Kidney (tissue), 14 donors: ENCODE results near the gene NEGR1. TPM values are rescaled to one million over a fixed set of nuclear protein-coding genes. Genes with fewer than 3 reads are reported as not detected.

Experiments used
- DNase-seq, 5 donors: peaks; one replicate each; pipeline ENCODE4 v3.0.0-alpha.2; 2013 to 2020
- FAIRE-seq: peaks from 2 replicates; lab custom pipeline; 2012; peaks lifted over from hg19 to GRCh38; lab: Jason Lieb, UNC
- H3K27ac ChIP-seq, 2 donors: one replicate each; pipeline ENCODE4 v1.7.0; 2013; ENCODE audit warnings: low read depth in 2 of 2, low read length in 2 of 2, inconsistent platforms in 1 of 2
- H3K27me3 ChIP-seq: one replicate; pipeline ENCODE4 v1.7.1; 2013; ENCODE audit warnings: low read length, inconsistent platforms; ENCODE audit not compliant: control insufficient read depth, insufficient read depth
- H3K36me3 ChIP-seq, 3 donors: one replicate each; pipeline versions ENCODE4 v1.7.0 to v1.7.1; 2013; ENCODE audit warnings: low read length in 3 of 3, control low read depth in 1 of 3, inconsistent platforms in 1 of 3; ENCODE audit not compliant: insufficient read depth in 3 of 3, control insufficient read depth in 2 of 3
- H3K4me1 ChIP-seq, 3 donors: one replicate each; pipeline versions ENCODE4 v1.7.0 to v1.7.1; 2013; ENCODE audit warnings: low read length in 3 of 3, inconsistent platforms in 1 of 3, low read depth in 1 of 3; ENCODE audit not compliant: control insufficient read depth in 2 of 3, insufficient read depth in 2 of 3
- H3K4me3 ChIP-seq, 3 donors: one replicate each; pipeline versions ENCODE4 v1.7.0 to v1.8.1; 2013; ENCODE audit warnings: low read length in 3 of 3, control low read depth in 1 of 3, inconsistent platforms in 1 of 3
- H3K9ac ChIP-seq, 3 donors: one replicate each; pipeline versions ENCODE4 v1.7.0 to v1.7.1; 2013; ENCODE audit warnings: low read length in 3 of 3, control low read depth in 1 of 3, inconsistent platforms in 1 of 3
- H3K9me3 ChIP-seq, 3 donors: one replicate each; pipeline versions ENCODE4 v1.7.0 to v1.7.1; 2013; ENCODE audit warnings: low read length in 3 of 3, control low read depth in 1 of 3, inconsistent platforms in 1 of 3; ENCODE audit not compliant: control insufficient read depth in 2 of 3, insufficient read depth in 1 of 3
- intact Hi-C: fragments of 100-400 bp; cut with DNase I; formaldehyde crosslinking; loops from one replicate; pipeline ENCODE4 v1.11.1; 2022
- polyA plus RNA-seq: library from polyadenylated mRNA; stranded (reverse); fragments of 350-450 nt; fragmentation: Illumina TruSeq; extraction: RNeasy Lipid Tissue Mini Kit (QIAGEN cat#74804); gene quantifications from one replicate; pipeline ENCODE4 v1.2.3, GENCODE V29; 2014; ENCODE audit warnings: low read depth, low replicate concordance; ENCODE audit not compliant: insufficient read depth
- total RNA-seq: library from RNA; stranded (reverse); fragmentation: NEBNext Ultra II Directional; extraction: Animal tissue kit (Norgen Biotek cat#: 25700); gene quantifications from one replicate; pipeline ENCODE4 v1.2.1, GENCODE V29; 2021
- TF ChIP-seq, protein P1 (sequence below): IDR thresholded peaks from 3 replicates; pipeline ENCODE4 v1.5.1; 2012; ENCODE audit warnings: mild to moderate bottlenecking, moderate library complexity, borderline replicate concordance; ENCODE audit not compliant: insufficient read depth; ENCODE audit errors: extremely low read depth
- donor health status: control.
- donor health status: control.
- donor health status: control.
- donor health status: control.
- donor health status: control.
- donor health status: DM: yes; HTN: yes; CAD: no.
- donor health status: Normal renal cell carcinoma (clear cell type).

NEGR1 gene
- total and polyA plus RNA-seq, 2 donors from 2014 or later, result 3.0 to 10.2 TPM

GRCh38 chr1:71859806-71860205 is 422.5 kb downstream of the NEGR1 start:
- DNase-seq (no peak), FAIRE-seq (no peak)
- intact Hi-C loops, result no loop called here
- H3K36me3 ChIP-seq, result no peaks in the 10 kb centered on the region
- H3K9me3 ChIP-seq, result no peaks in the 10 kb centered on the region
- TF ChIP-seq, protein P1, sequence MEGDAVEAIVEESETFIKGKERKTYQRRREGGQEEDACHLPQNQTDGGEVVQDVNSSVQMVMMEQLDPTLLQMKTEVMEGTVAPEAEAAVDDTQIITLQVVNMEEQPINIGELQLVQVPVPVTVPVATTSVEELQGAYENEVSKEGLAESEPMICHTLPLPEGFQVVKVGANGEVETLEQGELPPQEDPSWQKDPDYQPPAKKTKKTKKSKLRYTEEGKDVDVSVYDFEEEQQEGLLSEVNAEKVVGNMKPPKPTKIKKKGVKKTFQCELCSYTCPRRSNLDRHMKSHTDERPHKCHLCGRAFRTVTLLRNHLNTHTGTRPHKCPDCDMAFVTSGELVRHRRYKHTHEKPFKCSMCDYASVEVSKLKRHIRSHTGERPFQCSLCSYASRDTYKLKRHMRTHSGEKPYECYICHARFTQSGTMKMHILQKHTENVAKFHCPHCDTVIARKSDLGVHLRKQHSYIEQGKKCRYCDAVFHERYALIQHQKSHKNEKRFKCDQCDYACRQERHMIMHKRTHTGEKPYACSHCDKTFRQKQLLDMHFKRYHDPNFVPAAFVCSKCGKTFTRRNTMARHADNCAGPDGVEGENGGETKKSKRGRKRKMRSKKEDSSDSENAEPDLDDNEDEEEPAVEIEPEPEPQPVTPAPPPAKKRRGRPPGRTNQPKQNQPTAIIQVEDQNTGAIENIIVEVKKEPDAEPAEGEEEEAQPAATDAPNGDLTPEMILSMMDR, result no peak
- no peak overlapping the region for H3K9ac ChIP-seq
- H3K27me3 ChIP-seq, result no peaks in the 10 kb centered on the region
- H3K4me1 ChIP-seq, result no peaks in the 10 kb centered on the region
- H3K4me3 ChIP-seq, result no peak overlapping the region
- H3K27ac ChIP-seq, result no peak overlapping the region

GRCh38 chr1:71857862-71858261 is 424.5 kb downstream of the NEGR1 start:
- no peaks in the 10 kb centered on the region for H3K9me3 ChIP-seq
- no peak overlapping the region for H3K4me3 ChIP-seq
- DNase-seq (no peak), FAIRE-seq (no peak)
- TF ChIP-seq, protein P1, result no peak
- H3K9ac ChIP-seq, result no peak overlapping the region
- intact Hi-C loops, result no loop called here
- H3K27ac ChIP-seq, result no peak overlapping the region
- H3K4me1 ChIP-seq, result no peaks in the 10 kb centered on the region
- H3K27me3 ChIP-seq, result no peaks in the 10 kb centered on the region
- H3K36me3 ChIP-seq, result no peaks in the 10 kb centered on the region

DNA sequence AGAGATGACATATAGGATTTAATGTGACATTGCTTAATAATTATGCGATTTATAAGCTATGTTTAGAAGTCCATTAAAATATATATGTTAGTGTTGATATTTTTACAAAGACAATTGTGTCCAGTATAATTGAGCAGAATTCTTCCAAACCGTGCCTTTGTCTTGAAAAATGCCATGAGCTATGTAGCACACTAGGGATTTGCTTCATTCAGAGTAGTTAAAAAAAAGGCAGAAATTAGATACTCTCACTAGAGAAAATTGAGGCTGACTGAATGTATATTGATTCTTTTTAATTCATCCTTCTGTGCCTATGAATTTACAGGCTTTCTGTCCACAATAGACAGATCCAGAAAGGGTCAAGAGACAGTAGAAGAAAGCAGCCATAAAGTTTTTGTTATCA is 429.0 kb downstream of the NEGR1 start:
- FAIRE-seq (no peak), DNase-seq (no peak)
- no peaks in the 10 kb centered on the region for H3K36me3 ChIP-seq
- H3K4me1 ChIP-seq, result no peaks in the 10 kb centered on the region
- H3K9me3 ChIP-seq, result no peaks in the 10 kb centered on the region
- H3K9ac ChIP-seq, result no peak overlapping the region
- H3K4me3 ChIP-seq, result no peak overlapping the region
- no peaks in the 10 kb centered on the region for H3K27me3 ChIP-seq
- intact Hi-C loops, result no loop called here
- TF ChIP-seq, protein P1, result no peak
- H3K27ac ChIP-seq, result no peak overlapping the region

DNA sequence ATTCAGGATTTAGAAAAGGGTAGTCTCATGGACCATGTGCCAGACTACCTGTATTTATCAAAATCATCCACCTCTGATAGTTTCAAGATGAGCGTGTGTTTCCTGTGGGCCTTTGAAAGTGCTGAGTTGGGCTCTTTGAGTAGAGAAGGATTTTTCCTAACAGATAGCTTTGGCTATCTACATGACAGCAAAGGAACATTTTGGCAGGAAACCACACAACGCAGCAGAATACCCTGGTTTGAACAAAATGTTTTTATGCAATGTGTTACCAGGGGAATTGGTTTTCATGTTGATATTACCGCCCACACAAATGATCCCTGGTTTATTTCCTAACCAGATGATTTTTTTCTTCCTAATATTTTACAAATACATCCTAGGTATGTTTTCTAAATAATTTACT is 431.4 kb downstream of the NEGR1 start:
- Histone ChIP-seq H3K27me3 (no peaks in the 10 kb centered on the region), H3K27ac (no peak overlapping the region), H3K9me3 (no peaks in the 10 kb centered on the region), H3K9ac (no peak overlapping the region), H3K4me3 (no peak overlapping the region), H3K36me3 (no peaks in the 10 kb centered on the region), H3K4me1 (no peaks in the 10 kb centered on the region)
- FAIRE-seq, result no peak
- intact Hi-C loops, result no loop called here
- TF ChIP-seq, protein P1, result no peak
- DNase-seq, result no peak
